Measurements from ENCODE around the gene IFFO2. TPM values are rescaled to one million over a fixed set of nuclear protein-coding genes. Genes with fewer than 3 reads are reported as not detected.

Gene IFFO2
- total RNA-seq, 1 donor from 2014 or later: 107 TPM

GRCh38 chr1:18931730-18932129, 24.7 kb downstream of the IFFO2 start:
- DNase-seq (ENCODE audit: low read depth): no peak
- TF ChIP-seq, protein P1, sequence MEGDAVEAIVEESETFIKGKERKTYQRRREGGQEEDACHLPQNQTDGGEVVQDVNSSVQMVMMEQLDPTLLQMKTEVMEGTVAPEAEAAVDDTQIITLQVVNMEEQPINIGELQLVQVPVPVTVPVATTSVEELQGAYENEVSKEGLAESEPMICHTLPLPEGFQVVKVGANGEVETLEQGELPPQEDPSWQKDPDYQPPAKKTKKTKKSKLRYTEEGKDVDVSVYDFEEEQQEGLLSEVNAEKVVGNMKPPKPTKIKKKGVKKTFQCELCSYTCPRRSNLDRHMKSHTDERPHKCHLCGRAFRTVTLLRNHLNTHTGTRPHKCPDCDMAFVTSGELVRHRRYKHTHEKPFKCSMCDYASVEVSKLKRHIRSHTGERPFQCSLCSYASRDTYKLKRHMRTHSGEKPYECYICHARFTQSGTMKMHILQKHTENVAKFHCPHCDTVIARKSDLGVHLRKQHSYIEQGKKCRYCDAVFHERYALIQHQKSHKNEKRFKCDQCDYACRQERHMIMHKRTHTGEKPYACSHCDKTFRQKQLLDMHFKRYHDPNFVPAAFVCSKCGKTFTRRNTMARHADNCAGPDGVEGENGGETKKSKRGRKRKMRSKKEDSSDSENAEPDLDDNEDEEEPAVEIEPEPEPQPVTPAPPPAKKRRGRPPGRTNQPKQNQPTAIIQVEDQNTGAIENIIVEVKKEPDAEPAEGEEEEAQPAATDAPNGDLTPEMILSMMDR (conservative IDR thresholded peaks at IDR 0.05; ENCODE audit: low read depth, low read length): no peak
- no peak overlapping the region for H3K4me3 ChIP-seq (ENCODE audit: low read depth, low read length)

GRCh38 chr1:18929686-18930085, 26.8 kb downstream of the IFFO2 start:
- TF ChIP-seq, protein P1 (conservative IDR thresholded peaks at IDR 0.05; ENCODE audit: low read depth, low read length): no peak
- no peak for DNase-seq (ENCODE audit: low read depth)
- no peak overlapping the region for H3K4me3 ChIP-seq (ENCODE audit: low read depth, low read length)

DNA sequence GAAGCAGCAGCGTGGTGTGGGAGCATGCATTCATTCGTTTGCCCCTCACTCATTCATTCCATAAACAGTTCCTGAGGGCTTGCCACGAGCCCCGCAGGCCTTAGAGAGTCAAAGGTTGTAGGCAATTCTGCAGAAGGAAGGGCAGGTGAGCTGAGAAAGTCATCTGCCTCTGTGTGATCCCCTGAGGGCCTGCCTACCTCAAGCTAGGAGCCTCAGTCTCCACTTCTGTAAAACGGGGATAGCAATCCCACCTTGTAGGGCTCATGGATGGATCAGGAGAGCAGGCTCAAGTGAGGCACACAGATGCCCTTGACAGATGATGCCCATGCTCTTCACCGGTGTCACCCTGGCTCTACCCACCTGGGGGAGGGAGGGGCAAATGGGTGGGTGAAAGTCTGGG, 27.5 kb downstream of the IFFO2 start:
- TF ChIP-seq, protein P1 (conservative IDR thresholded peaks at IDR 0.05; ENCODE audit: low read depth, low read length): no peak
- no peak overlapping the region for H3K4me3 ChIP-seq (ENCODE audit: low read depth, low read length)
- no peak for DNase-seq (ENCODE audit: low read depth)

- no peak for DNase-seq (ENCODE audit: low read depth)
- H3K4me3 ChIP-seq (ENCODE audit: low read depth, low read length): no peak overlapping the region
- TF ChIP-seq, protein P1 (conservative IDR thresholded peaks at IDR 0.05; ENCODE audit: low read depth, low read length): no peak
Observed at GRCh38 chr1:18928406-18928805, 28.1 kb downstream of the IFFO2 start.

GRCh38 chr1:18927654-18928272, 28.7 kb downstream of the IFFO2 start:
- H3K4me3 ChIP-seq (ENCODE audit: low read depth, low read length): no peak overlapping the region
- TF ChIP-seq, protein P1 (conservative IDR thresholded peaks at IDR 0.05; ENCODE audit: low read depth, low read length): no peak
- DNase-seq (ENCODE audit: low read depth): no peak

DNA sequence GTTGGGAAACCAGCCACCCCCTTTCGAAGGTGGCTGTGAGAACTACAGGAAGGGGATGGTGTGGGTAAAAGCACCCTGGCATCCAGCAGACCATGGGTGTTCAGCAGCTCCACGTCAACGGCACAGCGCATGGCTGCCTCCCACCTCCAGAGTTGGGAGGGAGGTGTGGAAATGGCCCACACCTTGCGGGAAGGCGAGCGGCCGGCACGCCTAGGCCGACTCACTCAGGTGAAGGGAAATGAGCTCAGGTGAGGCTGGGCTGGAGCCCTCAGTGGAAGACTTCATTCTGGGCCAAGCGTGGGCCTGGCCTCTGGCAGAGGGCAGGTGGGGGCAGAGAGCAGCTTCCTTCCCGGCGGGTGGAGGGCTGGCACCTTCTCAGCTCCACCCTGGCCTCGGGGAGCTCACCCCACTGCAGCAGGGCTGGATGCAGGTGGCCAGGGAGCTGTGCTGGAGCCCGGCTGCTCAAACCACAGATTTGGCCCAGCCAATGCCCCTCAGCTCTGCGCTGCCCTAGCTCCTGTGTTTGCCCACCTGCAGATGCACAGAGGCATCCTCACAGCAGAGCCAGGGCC, 29.3 kb downstream of the IFFO2 start:
- TF ChIP-seq, protein P1 (conservative IDR thresholded peaks at IDR 0.05; ENCODE audit: low read depth, low read length): no peak
- H3K4me3 ChIP-seq (ENCODE audit: low read depth, low read length): peak overlapping the region; percentile 28
- DNase-seq (ENCODE audit: low read depth): no peak

Measured in epithelial cell of proximal tubule (primary cell).